Measurements from ENCODE around the gene EIF3I. TPM values are rescaled to one million over a fixed set of nuclear protein-coding genes. Genes with fewer than 3 reads are reported as not detected.

The EIF3I gene
- 69.2 TPM for total RNA-seq

- ATAC-seq (peak; percentile 96), DNase-seq (ENCODE audit: low spot score) (peak; percentile 91)
Measured at GRCh38 chr1:32221980-32222755, at the start of gene EIF3I, which contains the start of gene TMEM234. EIF3I (plus strand) TSS chr1:32222407; CDS start chr1:32222442, 35 bp downstream. TMEM234 (minus strand) TSS chr1:32222353; CDS start chr1:32222322, 31 bp downstream.

- no peak for ATAC-seq
- DNase-seq (ENCODE audit: low spot score), result no peak
Measured at GRCh38 chr1:32172621-32173245, 49.5 kb upstream of the EIF3I start.

- ATAC-seq, result peak; percentile 49
- peak; percentile 65 for DNase-seq (ENCODE audit: low spot score)
Measured at GRCh38 chr1:32178380-32179192, 43.6 kb upstream of the EIF3I start.

GRCh38 chr1:32179193-32179442 lies 43.1 kb upstream of the EIF3I start:
- no peak for DNase-seq (ENCODE audit: low spot score)
- no peak for ATAC-seq

GRCh38 chr1:32179443-32180185 lies 42.6 kb upstream of the EIF3I start, which contains the start of gene TXLNA:
TXLNA (plus strand) TSS chr1:32179675; CDS start chr1:32180346, 671 bp downstream.
- ATAC-seq, result peak; percentile 86

GRCh38 chr1:32180186-32181060 lies 41.8 kb upstream of the EIF3I start:
- ATAC-seq, result peak; percentile 33
- DNase-seq (ENCODE audit: low spot score), result peak; percentile 60

More at GRCh38 chr1:32179443-32180185, 42.6 kb upstream of the EIF3I start, which contains the start of gene TXLNA:
- peak; percentile 97 for DNase-seq (ENCODE audit: low spot score)

GRCh38 chr1:32181065-32181464 lies 41.1 kb upstream of the EIF3I start:
- no peak for ATAC-seq
- DNase-seq (ENCODE audit: low spot score), result no peak

GRCh38 chr1:32181563-32181962 lies 40.6 kb upstream of the EIF3I start:
- no peak for ATAC-seq

GRCh38 chr1:32182060-32182459 lies 40.1 kb upstream of the EIF3I start:
- ATAC-seq, result no peak
- DNase-seq (ENCODE audit: low spot score), result no peak

More at GRCh38 chr1:32181563-32181962, 40.6 kb upstream of the EIF3I start:
- DNase-seq (ENCODE audit: low spot score), result no peak

- DNase-seq (ENCODE audit: low spot score) (no peak), ATAC-seq (no peak)
Measured at GRCh38 chr1:32184650-32185049, 37.6 kb upstream of the EIF3I start.

- no peak for DNase-seq (ENCODE audit: low spot score)
- no peak for ATAC-seq
Measured at GRCh38 chr1:32186077-32186476, 36.1 kb upstream of the EIF3I start.

- DNase-seq (ENCODE audit: low spot score) (no peak), ATAC-seq (peak; percentile 34)
Measured at GRCh38 chr1:32186491-32186890, 35.7 kb upstream of the EIF3I start.

- DNase-seq (ENCODE audit: low spot score), result no peak
- ATAC-seq, result no peak
Measured at GRCh38 chr1:32187850-32188249, 34.4 kb upstream of the EIF3I start.

- no peak for DNase-seq (ENCODE audit: low spot score)
- ATAC-seq, result no peak
Measured at GRCh38 chr1:32192220-32192948, 29.8 kb upstream of the EIF3I start.

- ATAC-seq, result no peak
- no peak for DNase-seq (ENCODE audit: low spot score)
Measured at GRCh38 chr1:32194984-32195383, 27.2 kb upstream of the EIF3I start.

GRCh38 chr1:32195531-32195930 lies 26.7 kb upstream of the EIF3I start:
- no peak for DNase-seq (ENCODE audit: low spot score)
- no peak for ATAC-seq

GRCh38 chr1:32195972-32196823 lies 26.0 kb upstream of the EIF3I start:
- no peak for ATAC-seq
- DNase-seq (ENCODE audit: low spot score), result no peak

GRCh38 chr1:32197074-32197473 lies 25.1 kb upstream of the EIF3I start:
- ATAC-seq (no peak), DNase-seq (ENCODE audit: low spot score) (no peak)

Data from left lobe of liver (tissue), 2 donors.